ENCODE results near the gene SMAD6.

- no peak for TF ChIP-seq CTCF (IDR thresholded peaks at IDR 0.05)
- no peak for TF ChIP-seq POLR2A (IDR thresholded peaks at IDR 0.05)
Measured at GRCh38 chr15:66672867-66673266, 29.2 kb upstream of the SMAD6 start.

Measured in right lobe of liver (tissue), 4 donors.